Body of pancreas (tissue), 4 donors: ENCODE data around the gene CILP.

Source experiments
- CTCF ChIP-seq, 7 experiments: fragments of 450-650 bp in 4 of 7; fragments of 200-600 bp in 3 of 7; sonication (generic) in 3 of 7; IDR thresholded peaks; one replicate each; pipeline ENCODE4 v1.5.1; 2016 to 2019; ENCODE audit warnings: antibody characterized with exemption in 7 of 7
- POLR2A ChIP-seq, 3 donors: fragments of 450-650 bp; IDR thresholded peaks; one replicate each; pipeline ENCODE4 v1.6.1; 2016; ENCODE audit warnings: antibody characterized with exemption in 3 of 3, mild to moderate bottlenecking in 2 of 3

GRCh38 chr15:65192016-65192415 is 19.3 kb downstream of the CILP start:
- TF ChIP-seq CTCF (IDR thresholded peaks at IDR 0.05), result no peak
- no peak for TF ChIP-seq POLR2A (IDR thresholded peaks at IDR 0.05)
